Measurements from ENCODE around the gene PANK4.

DNA sequence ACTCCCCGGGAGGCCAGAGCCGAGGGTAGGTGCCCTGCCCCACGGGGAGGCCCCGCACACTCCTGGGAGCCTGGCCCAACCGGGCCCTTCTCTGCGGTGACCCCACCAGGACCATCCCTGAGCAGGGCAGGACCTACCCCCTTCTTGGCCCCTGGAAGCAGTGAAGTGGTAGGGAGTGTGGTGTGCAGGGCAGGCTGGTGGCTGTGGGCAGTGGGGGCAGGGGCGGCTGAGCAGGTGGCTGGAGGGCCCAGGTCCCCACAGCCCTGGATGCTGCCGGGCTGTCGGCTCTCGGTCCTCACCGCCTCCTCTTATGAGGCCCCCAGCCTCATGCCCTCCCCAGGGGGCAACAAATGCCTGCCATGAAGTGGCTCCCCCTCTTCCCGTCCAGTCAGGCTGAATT, 30.9 kb downstream of the PANK4 start:
- TF ChIP-seq, protein P1, sequence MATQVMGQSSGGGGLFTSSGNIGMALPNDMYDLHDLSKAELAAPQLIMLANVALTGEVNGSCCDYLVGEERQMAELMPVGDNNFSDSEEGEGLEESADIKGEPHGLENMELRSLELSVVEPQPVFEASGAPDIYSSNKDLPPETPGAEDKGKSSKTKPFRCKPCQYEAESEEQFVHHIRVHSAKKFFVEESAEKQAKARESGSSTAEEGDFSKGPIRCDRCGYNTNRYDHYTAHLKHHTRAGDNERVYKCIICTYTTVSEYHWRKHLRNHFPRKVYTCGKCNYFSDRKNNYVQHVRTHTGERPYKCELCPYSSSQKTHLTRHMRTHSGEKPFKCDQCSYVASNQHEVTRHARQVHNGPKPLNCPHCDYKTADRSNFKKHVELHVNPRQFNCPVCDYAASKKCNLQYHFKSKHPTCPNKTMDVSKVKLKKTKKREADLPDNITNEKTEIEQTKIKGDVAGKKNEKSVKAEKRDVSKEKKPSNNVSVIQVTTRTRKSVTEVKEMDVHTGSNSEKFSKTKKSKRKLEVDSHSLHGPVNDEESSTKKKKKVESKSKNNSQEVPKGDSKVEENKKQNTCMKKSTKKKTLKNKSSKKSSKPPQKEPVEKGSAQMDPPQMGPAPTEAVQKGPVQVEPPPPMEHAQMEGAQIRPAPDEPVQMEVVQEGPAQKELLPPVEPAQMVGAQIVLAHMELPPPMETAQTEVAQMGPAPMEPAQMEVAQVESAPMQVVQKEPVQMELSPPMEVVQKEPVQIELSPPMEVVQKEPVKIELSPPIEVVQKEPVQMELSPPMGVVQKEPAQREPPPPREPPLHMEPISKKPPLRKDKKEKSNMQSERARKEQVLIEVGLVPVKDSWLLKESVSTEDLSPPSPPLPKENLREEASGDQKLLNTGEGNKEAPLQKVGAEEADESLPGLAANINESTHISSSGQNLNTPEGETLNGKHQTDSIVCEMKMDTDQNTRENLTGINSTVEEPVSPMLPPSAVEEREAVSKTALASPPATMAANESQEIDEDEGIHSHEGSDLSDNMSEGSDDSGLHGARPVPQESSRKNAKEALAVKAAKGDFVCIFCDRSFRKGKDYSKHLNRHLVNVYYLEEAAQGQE (IDR thresholded peaks at IDR 0.05; ENCODE audit: borderline replicate concordance), result no peak
- TF ChIP-seq, protein P1 (CRISPR knock-in tag; IDR thresholded peaks at IDR 0.05; ENCODE audit: low read depth), result no peak
- TF ChIP-seq, protein P2, sequence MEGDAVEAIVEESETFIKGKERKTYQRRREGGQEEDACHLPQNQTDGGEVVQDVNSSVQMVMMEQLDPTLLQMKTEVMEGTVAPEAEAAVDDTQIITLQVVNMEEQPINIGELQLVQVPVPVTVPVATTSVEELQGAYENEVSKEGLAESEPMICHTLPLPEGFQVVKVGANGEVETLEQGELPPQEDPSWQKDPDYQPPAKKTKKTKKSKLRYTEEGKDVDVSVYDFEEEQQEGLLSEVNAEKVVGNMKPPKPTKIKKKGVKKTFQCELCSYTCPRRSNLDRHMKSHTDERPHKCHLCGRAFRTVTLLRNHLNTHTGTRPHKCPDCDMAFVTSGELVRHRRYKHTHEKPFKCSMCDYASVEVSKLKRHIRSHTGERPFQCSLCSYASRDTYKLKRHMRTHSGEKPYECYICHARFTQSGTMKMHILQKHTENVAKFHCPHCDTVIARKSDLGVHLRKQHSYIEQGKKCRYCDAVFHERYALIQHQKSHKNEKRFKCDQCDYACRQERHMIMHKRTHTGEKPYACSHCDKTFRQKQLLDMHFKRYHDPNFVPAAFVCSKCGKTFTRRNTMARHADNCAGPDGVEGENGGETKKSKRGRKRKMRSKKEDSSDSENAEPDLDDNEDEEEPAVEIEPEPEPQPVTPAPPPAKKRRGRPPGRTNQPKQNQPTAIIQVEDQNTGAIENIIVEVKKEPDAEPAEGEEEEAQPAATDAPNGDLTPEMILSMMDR (IDR thresholded peaks at IDR 0.05 in 2 of 3, conservative IDR thresholded peaks at IDR 0.05 in 1 of 3; ENCODE audit: insufficient read depth in 2 of 3, low read depth in 1 of 3, low read length in 3 of 3), result no peak
